ENCODE measurements around the gene NTN5.

GRCh38 chr19:48722196-48722708 lies 49.4 kb upstream of the NTN5 start:
- TF ChIP-seq HMBOX1 (IDR thresholded peaks at IDR 0.05) (no peak), E2F1 (CRISPR knock-in tag; IDR thresholded peaks at IDR 0.05) (no peak), KDM1A (IDR thresholded peaks at IDR 0.05) (no peak), ARNT (IDR thresholded peaks at IDR 0.05) (no peak), CTCF (IDR thresholded peaks at IDR 0.05 in 2 of 3, conservative IDR thresholded peaks at IDR 0.05 in 1 of 3; ENCODE audit: insufficient read depth in 2 of 3, low read depth in 1 of 3, low read length in 3 of 3) (no peak), RFX5 (IDR thresholded peaks at IDR 0.05; ENCODE audit: low read depth, low read length) (no peak), THRAP3 (IDR thresholded peaks at IDR 0.05; ENCODE audit: borderline replicate concordance) (no peak), RFX1 (IDR thresholded peaks at IDR 0.05) (no peak), SMAD1 (IDR thresholded peaks at IDR 0.05; ENCODE audit: low read depth, low read length, partially characterized antibody) (no peak), ZFX (CRISPR knock-in tag; IDR thresholded peaks at IDR 0.05) (no peak), ZNF124 (CRISPR knock-in tag; IDR thresholded peaks at IDR 0.05) (no peak), ZNF398 (CRISPR knock-in tag; IDR thresholded peaks at IDR 0.05) (no peak), ATF4 (CRISPR knock-in tag; IDR thresholded peaks at IDR 0.05) (no peak)
